SKM-1 treated with dmso at 0.1 percent for 144 hours (cell line): ENCODE measurements around the gene TPRN.

Source experiments
- DNase-seq: peaks from one replicate; lab custom pipeline; 2025; ENCODE audit not compliant: unreplicated experiment; lab: John Stamatoyannopoulos, UW

Gene TPRN

GRCh38 chr9:137174722-137175293 is 25.7 kb downstream of the TPRN start:
- no peak for DNase-seq

- no peak for DNase-seq
These were observed 26.5 kb downstream of the TPRN start for GRCh38 chr9:137173796-137174664.

GRCh38 chr9:137172901-137173795 is 27.4 kb downstream of the TPRN start:
- no peak for DNase-seq

GRCh38 chr9:137171149-137171900 is 29.2 kb downstream of the TPRN start:
- DNase-seq: no peak

- DNase-seq: no peak
These were observed 29.9 kb downstream of the TPRN start for GRCh38 chr9:137170486-137171148.

GRCh38 chr9:137169896-137170358 is 30.6 kb downstream of the TPRN start, which contains the start of gene LRRC26:
Gene LRRC26 (minus strand): TSS chr9:137170051. CDS start chr9:137169943, 108 bp downstream.
- no peak for DNase-seq

- DNase-seq: no peak
These were observed 31.4 kb downstream of the TPRN start for GRCh38 chr9:137168904-137169856.

GRCh38 chr9:137168573-137168903 is 32.0 kb downstream of the TPRN start:
- DNase-seq: no peak

GRCh38 chr9:137167747-137168572 is 32.6 kb downstream of the TPRN start:
- DNase-seq: no peak

GRCh38 chr9:137167277-137167746 is 33.2 kb downstream of the TPRN start:
- DNase-seq: no peak

- DNase-seq: no peak
These were observed 33.9 kb downstream of the TPRN start for GRCh38 chr9:137166380-137167229.

- DNase-seq: no peak
These were observed 35.2 kb downstream of the TPRN start for GRCh38 chr9:137165250-137165836.

GRCh38 chr9:137164370-137165249 is 35.9 kb downstream of the TPRN start:
- no peak for DNase-seq

- no peak for DNase-seq
These were observed 36.7 kb downstream of the TPRN start for GRCh38 chr9:137163805-137164204.

GRCh38 chr9:137163365-137163715 is 37.2 kb downstream of the TPRN start:
- DNase-seq: no peak
